HG02678 (cell line): Measurements from ENCODE around the gene ZNF444.
"Not testable (repeated sequence)": the region's sequence is repeated elsewhere in the genome, so short reads cannot be mapped to it uniquely, and the experiment has no call there.

Source experiments
- ATAC-seq: cut with Tn5 transposase; IDR thresholded peaks from one replicate; pipeline ENCODE4 v1.9.1; 2021; ENCODE audit warnings: mild to moderate bottlenecking, moderate library complexity; ENCODE audit not compliant: unreplicated experiment

The ZNF444 gene

GRCh38 chr19:56175861-56176307 lies 34.8 kb downstream of the ZNF444 start, which contains the start of gene GALP:
Gene GALP, plus strand, starts transcription at chr19:56176008. Its CDS starts 1,101 bp downstream, at chr19:56177109.
- ATAC-seq: not testable (repeated sequence)

DNA sequence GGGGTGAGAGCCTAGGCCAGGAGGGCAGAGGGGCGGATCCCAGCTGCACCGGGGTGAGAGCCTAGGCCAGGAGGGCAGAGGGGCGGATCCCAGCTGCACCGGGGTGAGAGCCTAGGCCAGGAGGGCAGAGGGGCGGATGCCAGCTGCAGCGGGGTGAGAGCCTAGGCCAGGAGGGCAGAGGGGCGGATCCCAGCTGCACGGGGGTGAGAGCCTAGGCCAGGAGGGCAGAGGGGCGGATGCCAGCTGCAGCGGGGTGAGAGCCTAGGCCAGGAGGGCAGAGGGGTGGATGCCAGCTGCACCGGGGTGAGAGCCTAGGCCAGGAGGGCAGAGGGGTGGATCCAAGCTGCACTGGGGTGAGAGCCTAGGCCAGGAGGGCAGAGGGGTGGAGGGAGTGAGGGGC lies 35.2 kb downstream of the ZNF444 start:
- ATAC-seq: not testable (repeated sequence)

DNA sequence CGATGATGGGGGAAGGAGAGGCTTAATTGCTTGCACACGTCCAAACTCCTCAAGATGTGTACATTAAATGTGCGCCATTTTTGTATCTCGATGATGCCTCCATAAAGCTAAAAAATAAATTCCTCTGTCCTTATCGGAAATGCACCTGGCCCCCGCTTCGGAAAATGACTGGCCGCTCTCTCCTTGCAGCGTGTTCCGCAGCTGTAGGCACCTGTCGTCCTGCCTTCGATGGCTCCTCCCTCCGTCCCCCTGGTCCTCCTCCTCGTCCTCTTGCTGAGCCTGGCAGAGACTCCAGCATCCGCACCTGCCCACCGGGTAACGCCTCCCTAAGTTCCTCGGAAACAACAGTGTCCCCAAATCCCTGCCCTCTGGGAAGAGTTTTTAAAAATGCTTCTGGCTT lies 35.8 kb downstream of the ZNF444 start:
- ATAC-seq: no peak

GRCh38 chr19:56177564-56178243 lies 36.6 kb downstream of the ZNF444 start:
- ATAC-seq: no peak

DNA sequence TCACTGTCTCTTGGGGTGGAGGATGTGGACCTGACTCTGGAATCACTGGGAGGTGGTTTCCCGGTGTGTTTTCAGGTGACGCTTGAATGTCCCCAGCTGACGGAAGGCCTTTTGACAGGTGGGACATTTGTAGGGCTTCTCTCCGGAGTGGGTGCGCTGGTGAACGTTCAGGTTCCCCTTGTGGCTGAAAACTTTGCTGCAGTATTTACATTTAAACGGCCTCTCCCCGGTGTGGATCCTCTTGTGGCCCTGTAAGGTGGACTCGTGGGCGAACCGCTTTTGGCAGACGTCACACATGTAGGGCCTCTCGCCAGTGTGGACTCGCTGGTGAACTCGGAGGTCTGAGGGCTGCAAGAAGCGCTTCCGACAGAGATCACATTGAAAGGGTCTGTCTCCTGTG lies 48.7 kb downstream of the ZNF444 start:
- no peak for ATAC-seq

DNA sequence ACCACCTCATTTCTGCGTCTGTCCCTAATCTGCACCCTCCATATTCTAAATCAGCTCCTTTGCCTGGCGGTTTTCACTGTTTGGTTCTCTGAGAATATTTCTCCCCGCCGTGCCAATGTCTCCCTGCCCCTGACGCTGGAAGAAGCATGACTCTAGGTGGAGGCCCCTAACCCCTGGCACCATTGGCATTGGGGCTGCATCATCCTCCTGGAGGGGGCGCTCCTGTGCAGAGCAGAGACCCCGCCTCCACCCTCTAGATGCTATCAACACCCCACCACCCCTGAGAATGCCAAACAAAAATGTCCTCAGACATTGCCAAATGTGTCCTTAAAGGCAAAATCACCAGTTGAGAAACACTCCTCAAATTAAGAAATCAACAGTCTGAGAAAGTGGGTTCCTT lies 50.0 kb downstream of the ZNF444 start:
- no peak for ATAC-seq

DNA sequence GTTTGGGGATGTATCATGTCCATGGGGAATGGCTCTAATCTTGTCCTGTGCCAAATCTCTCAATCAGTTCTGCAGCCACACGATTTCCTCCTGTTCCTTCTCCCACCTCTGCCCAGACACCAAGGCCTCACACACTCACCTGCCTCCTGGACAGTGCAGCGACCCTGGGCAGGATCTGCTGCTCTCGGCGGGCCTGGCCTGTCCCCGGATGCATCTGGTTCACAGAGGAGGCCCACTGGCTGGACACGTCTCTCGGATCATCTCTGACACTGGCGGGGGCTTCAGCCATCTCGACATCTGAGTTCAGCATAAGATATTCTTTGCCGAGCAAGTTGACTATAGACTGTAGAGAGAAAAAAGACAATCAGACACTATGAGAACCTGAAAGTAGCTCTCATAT lies 50.6 kb downstream of the ZNF444 start:
- ATAC-seq: no peak

GRCh38 chr19:56193981-56194640 lies 53.0 kb downstream of the ZNF444 start:
- no peak for ATAC-seq

- ATAC-seq: not testable (repeated sequence)
Measured at GRCh38 chr19:56197646-56198045, 56.6 kb downstream of the ZNF444 start, which contains the start of gene ZSCAN5B. Gene ZSCAN5B, minus strand, starts transcription at chr19:56197783. Its CDS starts 4,731 bp downstream, at chr19:56193052.

DNA sequence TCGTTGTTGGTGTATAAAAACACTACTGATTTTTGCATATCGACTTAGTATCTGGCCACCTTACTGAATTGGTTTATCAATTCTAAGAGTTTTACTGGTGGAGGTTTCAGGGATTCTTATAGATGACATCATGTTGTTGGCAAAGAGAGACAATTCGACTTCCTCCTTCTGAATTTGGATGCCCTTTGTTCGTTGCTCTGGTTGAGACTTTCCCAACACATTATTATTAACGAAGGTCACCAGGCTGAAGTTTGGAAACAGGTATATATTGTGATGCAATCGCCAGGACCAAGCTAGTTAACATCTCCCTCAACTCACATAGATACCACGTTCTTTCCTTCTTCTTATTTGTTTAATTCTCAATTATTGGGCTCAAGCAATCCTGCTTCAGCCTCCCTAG lies 58.6 kb downstream of the ZNF444 start:
- ATAC-seq: no peak

DNA sequence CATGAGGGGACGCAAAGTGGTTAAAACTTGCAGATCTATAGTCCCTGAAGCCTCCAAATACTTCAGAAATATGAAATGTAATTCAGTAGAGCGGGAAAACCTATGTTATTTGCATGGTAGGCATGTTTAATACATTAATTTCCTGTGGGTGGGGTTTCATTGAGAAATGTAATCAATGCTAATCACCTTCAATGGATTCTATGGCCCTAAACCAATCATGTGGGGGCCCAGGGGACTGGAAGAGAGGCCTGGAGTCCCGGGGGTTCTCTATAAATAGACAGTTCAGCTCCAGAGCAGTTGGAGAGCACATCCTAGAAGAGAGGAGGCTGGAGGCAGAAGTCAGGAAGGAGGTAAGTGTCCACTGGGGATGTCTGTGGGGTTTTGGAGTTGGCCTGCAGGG lies 60.9 kb downstream of the ZNF444 start, which contains the start of gene ZSCAN5C:
Gene ZSCAN5C, plus strand, starts transcription at position 301 of the 400 bp plus-strand sequence. CDS start 3,641 bp downstream, outside the sequence.
- ATAC-seq: no peak

DNA sequence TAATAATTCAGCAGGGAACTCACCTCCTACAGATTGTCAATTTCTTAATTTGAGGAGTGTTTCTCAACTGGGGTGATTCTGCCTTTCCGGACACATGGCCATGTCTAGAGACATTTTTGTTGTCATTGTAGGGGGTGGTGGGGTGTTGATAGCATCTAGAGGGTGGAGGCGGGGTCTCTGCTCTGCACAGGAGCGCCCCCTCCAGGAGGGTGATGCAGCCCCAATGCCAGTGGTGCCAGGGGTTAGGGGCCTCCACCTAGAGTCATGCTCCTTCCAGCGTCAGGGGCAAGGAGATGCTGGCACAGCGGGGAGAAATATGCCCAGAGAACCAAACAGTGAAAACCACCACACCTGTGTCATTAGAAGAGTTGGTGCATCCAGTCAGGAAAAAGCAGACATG lies 66.5 kb downstream of the ZNF444 start:
- not testable (repeated sequence) for ATAC-seq

DNA sequence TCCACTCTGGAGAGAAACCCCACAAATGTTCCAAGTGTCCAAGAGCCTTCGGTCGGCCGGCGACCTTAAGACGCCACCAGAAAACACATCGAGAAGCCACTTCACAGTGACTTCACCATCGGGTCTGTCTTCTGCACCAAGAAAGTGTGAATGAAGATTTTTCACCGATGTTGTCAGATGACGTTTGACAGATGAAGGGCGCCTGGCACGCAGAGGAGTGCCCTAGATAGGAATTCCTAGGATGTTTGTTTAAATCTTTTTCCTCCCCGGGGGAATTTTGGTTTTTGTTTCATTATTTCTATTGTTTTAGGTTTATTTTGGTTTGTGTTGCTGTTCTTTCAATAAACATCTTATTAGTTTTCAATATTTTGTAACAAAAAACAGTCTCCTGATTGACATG lies 68.0 kb downstream of the ZNF444 start:
- ATAC-seq: no peak

- ATAC-seq: not testable (repeated sequence)
Measured at GRCh38 chr19:56210036-56210435, 68.9 kb downstream of the ZNF444 start.
